HCEC 1CT (cell line): ENCODE measurements around the gene CLEC2D.

Experiments
- DNase-seq: peaks from one replicate; pipeline ENCODE4 v3.0.0-alpha.2; 2017

CLEC2D gene, protein sequence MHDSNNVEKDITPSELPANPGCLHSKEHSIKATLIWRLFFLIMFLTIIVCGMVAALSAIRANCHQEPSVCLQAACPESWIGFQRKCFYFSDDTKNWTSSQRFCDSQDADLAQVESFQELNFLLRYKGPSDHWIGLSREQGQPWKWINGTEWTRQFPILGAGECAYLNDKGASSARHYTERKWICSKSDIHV

GRCh38 chr12:9669534-9669933 lies at the start of gene CLEC2D:
CLEC2D (plus strand) TSS chr12:9669713; CDS start chr12:9669735, 22 bp downstream.
- DNase-seq, result no peak

DNA sequence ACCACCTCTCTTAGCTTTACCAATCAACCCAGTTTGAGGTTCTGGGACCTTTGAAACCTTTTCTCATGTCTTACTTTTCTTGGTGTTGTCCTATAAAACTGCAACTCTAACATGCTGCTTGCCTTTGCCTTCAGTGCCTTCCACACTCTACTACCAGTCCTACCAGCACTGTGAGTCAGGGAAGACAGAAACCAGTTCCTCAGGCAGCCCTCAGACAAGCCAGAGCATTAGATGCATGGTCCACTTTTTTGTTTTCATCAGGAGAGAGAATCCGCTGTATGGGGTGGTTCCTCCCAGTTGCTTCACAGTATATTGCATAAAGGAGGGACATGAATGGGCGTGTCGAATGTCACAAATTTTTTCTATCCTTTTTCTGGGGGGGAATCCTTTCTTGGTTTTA lies 44.5 kb upstream of the CLEC2D start:
- DNase-seq, result no peak

- no peak for DNase-seq
Measured at GRCh38 chr12:9626291-9626690, 43.2 kb upstream of the CLEC2D start.

- no peak for DNase-seq
Measured at GRCh38 chr12:9626821-9627220, 42.7 kb upstream of the CLEC2D start.

GRCh38 chr12:9632766-9633165 lies 36.7 kb upstream of the CLEC2D start:
- no peak for DNase-seq

DNA sequence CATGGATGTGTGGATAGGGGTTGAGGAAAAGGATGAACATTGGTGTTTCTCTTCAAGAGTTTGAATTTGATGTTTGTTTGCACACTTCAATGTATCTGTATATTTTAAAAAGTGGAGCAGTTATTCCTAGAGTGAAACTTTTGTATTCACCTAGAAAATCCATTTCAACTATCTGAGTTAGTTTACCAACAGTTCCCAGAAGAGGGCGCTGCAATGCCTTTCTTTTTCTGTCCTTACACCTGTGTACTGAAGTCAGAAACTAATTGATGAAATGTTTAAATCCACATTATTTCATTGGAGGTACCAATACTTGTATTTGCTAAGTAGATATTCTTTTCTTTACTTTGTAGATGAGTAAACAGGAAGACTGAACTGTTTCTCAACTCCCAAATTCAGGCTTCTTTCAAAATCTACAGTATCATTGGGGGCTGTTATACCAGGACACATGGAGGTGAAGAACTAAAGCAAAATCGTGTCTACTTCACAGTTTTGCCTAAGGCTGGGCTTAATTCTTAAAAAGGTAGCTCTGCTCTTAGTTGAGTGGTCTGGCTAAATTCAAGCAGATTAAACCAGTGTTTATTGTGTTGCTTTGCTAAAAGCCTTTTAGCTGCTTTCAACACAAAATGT lies 35.2 kb upstream of the CLEC2D start:
- DNase-seq, result peak; percentile 25

- DNase-seq, result no peak
Measured at GRCh38 chr12:9634969-9635754, 34.4 kb upstream of the CLEC2D start.

DNA sequence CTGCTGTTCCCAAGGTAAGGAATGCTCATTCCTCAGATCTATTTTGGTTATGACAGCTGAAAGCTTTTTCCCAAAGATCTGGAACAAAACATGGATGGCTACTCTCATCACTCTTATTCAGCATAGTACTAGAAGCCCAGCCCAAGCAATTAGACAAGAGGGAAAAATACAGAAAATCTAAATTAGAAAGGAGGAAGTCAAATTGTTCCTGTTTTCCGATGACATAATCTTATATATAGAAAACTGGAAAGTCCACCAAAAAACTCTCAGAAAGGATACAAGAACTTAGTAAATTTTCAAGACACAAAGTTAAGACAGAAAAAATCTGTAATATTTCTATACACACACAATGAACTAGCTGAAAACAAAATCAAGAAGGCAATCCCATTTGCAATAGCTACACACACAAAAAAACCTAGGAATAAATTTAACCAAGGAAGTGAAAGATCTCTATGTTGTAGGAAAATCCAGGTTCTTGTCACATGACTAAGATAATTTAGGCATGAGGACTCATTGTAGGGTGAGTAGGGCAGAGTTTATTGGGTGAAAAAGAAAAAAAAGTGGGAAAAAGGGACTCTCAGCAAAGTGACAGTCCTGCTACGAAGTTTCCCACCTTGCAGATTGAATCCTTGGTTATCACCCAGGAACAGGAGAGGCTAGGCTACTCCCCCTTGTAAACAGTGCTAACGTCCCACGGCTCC lies 33.2 kb upstream of the CLEC2D start:
- no peak for DNase-seq

DNA sequence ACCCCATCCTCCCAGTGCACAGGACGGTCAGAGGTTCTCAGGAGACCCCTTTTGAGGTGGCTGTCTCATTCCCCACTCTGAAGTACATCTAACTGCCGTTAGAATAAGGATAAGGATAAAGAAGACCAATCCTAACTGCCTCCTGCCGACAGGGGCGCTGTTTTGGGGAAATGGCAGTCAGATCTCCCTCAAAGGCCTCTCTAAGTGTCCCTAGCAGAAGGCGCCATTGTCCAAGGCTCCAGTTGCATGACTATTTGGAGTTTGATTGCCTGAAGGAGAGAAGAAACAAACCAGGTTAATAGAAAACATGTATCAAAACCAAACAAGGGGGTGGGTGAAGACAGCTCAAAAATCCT lies 32.7 kb upstream of the CLEC2D start:
- DNase-seq, result no peak

DNA sequence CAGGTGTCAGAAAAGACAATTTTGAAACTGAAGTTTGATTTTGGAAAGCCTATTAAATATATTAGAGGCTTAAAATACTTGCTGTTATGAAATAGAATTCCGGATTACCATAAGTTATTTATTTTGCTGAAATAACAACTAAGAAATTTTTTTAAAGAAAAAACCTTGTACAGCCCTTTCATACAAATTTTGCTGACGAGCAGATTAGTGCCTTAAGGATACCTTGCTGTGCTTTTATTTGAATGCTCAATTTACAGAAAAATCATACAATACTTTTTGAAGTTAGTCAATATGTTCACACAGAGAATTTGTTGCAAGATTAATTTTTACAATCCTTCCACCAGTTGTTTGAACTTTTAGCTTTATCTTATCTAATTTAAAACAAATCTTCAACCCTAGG lies 29.5 kb upstream of the CLEC2D start:
- no peak for DNase-seq

DNA sequence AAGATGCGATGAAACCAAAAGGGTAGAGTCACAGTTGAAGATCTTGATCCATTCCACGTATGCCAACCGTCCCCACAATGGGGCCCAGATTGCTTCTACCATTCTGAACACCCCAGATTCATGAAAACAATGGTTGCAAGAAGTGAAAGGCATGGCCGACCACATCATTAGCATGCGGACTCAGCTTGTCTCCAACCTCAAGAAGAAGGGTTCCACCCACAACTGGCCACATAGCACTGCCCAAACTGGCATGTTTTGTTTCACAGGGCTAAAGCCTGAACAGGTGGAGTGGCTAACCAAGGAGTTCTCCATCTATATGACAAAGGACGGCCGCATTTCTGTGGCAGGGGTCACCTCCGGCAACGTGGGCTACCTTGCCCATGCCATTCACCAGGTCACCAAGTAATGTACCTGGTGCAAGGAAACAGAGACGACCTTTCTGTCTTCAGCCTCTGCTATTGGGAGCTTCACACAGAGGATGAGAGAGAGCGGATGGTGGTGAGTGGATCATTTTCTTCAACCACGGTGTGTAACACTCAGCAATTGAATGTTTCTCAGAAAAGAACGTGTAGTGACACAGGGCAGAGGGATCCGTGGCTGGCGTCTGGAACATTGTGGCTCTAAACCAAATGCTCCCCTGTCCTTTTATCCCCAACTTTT lies 26.8 kb upstream of the CLEC2D start:
- no peak for DNase-seq

DNA sequence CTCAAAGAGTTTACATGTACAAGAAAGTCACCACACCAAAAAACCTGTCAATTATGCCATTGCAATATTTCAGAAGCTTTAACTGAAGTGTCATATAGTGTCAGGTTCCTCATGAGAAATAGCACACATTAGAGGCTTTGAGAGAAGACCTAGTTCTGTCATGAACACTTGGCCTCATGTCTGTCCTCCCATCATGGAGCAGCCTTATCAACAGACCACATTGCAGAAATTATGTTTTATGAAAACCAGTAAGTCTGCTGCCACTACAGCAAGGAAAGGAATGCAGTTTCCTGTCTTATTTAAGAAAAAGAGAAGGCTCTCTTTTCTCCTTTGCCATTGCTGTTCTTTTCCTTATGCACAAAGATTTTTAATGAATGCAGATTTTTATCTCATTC lies 26.2 kb upstream of the CLEC2D start:
- no peak for DNase-seq

DNA sequence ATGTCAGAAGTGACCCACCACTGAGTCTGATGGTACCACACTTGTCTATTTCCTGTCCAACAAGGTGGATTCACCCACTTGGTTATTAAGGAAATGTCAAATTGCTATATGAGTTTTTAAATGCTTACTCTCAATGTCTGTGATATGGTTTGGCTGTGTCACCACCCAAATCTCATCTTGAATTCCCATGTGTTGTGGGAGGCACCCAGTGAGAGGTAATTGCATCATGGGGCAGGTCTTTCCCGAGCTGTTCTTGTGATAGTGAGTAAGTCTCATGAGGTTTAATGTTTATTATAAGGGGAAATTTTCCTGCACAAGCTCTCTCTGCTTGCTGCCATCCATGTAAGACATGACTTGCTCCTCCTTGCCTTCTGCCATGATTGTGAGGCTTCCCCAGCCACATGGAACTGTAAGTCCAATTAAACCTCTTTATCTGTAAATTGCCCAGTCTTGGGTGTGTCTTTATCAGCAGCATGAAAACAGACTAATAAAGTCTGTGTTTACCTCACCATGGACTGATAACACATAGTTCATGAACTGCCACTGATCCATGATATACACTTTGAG lies 24.4 kb upstream of the CLEC2D start:
- DNase-seq, result peak; percentile 50

DNA sequence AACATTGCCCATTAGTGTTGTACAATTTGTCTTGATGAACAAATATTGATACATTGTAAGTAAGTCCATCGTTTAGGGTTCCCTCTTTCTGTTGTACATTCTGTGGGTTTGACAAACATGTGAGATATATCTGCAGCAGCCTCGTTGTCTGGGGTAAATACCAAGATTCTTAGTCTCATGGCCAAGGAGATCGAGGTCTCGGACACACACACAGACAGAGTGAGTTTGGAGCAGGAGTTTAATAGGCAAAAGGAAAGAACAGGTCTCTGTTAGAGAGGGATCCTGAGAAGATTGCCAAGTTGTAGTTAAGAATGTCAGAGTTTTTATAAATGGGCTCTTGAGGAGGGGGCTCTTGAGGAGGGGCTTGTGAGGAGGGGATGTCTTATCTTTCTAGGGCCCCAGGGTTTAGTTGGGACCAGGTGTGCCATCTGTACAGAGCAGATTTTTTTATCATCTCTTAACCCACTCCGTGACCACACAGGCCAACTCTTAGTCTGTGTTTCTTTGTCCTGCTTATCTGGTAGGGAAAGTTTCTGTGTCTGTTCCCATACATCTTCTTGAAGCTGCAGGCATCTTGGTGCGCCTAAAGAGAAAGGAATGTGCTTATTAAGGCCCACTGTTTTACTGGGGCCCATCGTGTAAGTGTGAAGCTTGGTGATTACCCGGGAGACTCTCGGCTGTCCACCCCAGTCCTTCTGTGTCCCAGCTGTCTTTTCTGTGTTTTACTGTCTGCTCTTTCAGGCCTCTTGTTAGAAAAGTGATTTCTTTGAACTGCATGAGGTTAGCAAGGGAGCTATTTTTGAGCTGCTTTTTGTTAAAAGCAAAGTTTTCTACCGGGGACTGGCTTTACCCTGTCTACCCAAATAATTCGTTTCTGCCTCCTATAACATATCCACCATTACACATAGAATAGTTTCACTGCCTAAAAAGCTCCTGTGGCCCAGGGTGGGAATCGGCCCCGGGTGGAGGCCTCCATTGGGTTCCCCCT lies 22.4 kb upstream of the CLEC2D start:
- peak; percentile 43 for DNase-seq

GRCh38 chr12:9647825-9648700 lies 21.4 kb upstream of the CLEC2D start:
- peak; percentile 76 for DNase-seq

DNA sequence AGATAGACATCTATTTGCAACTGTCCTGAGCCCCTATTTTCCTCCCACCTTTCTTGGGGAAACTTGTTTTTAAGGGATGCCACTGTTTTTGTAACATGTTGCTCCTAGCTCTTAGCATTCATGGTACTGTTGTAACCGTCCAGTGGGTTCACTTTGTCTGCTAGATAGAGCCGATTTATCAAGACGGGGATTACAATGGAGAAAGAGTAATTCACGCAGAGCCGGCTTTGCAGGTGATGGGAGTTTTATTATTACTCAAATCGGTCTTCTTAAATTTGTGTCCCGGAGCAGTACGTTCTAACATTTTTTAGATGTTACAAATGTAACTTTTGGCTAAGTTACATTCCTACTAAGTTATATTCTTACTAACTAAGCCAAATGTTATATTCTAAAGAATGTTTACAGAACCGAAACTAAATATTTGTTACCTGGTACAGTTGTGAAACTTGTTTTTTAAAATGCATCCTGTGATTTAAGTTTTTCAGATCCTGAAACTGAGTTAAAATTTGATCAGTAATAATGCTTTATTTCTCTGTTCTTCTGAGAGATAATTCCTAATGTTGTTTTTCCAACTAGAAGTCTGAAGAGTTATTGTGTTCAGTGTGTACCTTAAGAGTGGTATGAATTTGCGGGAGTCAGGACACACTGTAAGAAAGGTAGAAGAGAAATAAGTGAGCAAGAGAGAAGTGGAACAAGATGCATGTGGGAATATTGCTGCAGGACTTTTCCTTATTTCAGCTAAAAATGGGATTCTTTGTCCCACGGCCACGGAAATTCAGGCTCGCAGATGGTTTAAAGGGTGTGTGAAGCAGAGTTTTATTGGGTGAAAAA lies 20.6 kb upstream of the CLEC2D start:
- peak; percentile 15 for DNase-seq

- DNase-seq, result no peak
Measured at GRCh38 chr12:9649532-9649940, 20.0 kb upstream of the CLEC2D start.

DNA sequence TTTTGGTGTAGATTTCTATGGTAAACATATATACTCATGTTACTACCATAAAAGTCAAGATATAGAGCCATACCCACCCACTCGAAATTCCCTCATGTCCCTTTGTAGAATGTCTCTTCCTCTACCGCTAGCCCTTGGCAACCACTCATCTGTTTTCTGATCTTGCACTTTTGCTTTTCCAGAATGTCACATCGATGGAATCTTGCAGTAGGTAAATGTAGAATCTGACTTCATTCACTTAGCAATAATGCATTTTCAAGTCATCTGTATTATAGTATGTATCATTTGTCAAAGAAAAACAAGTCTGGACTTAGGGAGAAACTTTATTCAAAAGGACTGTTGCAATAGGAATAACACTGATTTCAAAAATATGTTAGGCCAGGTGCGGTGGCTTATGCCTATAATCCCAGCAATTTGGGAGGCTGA lies 19.3 kb upstream of the CLEC2D start:
- DNase-seq, result peak; percentile 23

DNA sequence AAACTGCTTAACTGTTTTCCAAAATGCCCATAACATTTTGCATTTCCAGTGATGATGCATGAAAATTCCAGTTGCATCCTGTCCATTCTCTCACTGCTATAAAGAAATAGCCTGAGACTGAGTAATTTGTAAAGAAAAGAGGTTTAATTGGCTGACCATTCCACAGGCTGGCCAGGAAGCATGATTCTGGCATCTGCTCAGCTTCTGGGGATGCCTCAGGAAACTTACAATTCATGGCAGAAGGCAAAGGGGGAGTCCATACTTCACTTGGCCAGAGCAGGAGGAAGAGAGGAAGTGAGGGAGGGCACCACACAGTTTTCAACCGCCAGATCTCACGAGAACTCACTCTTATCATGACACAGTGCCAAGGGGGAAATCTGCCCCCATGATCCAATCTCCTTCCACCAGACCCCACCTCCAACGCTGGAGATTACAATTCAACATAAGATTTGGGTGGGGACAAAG lies 18.2 kb upstream of the CLEC2D start:
- peak; percentile 73 for DNase-seq
